C4-2B (cell line): ENCODE data around the gene LRP3.
"Not testable (repeated sequence)": the region's sequence is repeated elsewhere in the genome, so short reads cannot be mapped to it uniquely, and the experiment has no call there.

Experiments used
- H3K27ac ChIP-seq: fragments of 450-650 bp; 2 replicates; pipeline ENCODE4 v1.5.1; 2017
- ZFX ChIP-seq: fragments of 450-650 bp; IDR thresholded peaks from 2 replicates; pipeline ENCODE4 v1.6.1; 2017
- TF ChIP-seq, protein P1 (sequence below): fragments of 450-650 bp; conservative IDR thresholded peaks from 2 replicates; pipeline ENCODE4 v1.5.1; 2017; ENCODE audit warnings: mild to moderate bottlenecking

The LRP3 gene

DNA sequence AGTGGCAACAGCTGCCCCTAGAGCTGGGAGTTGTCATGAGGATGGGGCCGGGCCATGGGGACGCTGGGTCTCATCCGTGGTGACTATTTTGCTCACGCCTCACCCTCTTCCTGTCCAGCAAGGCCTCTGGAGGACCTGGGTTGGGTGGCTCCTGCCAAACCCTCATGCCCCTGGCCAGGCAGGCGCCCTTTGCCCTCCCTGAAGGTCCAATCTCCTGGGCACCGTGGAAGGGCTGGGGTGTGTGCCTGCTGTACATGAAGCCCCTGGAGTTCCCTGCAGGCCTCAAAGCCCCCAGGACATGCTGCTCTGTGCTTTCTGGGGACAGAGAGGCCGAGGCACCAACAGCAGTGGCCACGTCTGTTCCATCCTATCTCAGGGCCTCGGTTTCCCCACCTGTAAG is 13.8 kb downstream of the LRP3 start:
- no peak for TF ChIP-seq ZFX
- TF ChIP-seq, protein P1, sequence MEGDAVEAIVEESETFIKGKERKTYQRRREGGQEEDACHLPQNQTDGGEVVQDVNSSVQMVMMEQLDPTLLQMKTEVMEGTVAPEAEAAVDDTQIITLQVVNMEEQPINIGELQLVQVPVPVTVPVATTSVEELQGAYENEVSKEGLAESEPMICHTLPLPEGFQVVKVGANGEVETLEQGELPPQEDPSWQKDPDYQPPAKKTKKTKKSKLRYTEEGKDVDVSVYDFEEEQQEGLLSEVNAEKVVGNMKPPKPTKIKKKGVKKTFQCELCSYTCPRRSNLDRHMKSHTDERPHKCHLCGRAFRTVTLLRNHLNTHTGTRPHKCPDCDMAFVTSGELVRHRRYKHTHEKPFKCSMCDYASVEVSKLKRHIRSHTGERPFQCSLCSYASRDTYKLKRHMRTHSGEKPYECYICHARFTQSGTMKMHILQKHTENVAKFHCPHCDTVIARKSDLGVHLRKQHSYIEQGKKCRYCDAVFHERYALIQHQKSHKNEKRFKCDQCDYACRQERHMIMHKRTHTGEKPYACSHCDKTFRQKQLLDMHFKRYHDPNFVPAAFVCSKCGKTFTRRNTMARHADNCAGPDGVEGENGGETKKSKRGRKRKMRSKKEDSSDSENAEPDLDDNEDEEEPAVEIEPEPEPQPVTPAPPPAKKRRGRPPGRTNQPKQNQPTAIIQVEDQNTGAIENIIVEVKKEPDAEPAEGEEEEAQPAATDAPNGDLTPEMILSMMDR = no peak
- H3K27ac ChIP-seq = no peak overlapping the region

DNA sequence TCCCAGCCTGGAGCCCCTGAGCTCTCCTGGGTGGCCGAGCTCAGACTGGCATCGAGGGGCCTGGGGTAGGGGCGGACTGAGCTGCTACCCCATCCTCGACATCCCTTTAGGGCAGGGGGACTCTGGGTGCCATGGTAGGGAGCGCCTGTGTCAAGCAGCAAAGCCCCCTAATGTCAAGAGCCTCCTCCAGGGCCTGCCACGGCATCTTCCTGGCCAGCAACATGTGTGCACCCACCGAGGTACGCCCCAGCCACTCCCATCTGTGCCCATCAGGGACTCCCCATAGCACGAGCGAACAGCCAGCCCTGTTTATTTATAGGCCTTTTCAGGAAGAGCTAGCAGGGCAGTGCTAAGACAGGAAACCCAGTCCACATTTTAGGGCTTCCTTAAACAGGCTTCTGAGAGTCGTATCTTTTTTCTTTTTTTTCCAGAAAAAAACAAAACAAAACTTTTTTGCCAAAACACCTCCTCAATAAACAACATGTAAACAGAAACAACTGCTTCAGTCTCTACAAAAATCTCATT is 14.3 kb downstream of the LRP3 start:
- H3K27ac ChIP-seq = no peak overlapping the region
- no peak for TF ChIP-seq ZFX
- TF ChIP-seq, protein P1 = no peak

DNA sequence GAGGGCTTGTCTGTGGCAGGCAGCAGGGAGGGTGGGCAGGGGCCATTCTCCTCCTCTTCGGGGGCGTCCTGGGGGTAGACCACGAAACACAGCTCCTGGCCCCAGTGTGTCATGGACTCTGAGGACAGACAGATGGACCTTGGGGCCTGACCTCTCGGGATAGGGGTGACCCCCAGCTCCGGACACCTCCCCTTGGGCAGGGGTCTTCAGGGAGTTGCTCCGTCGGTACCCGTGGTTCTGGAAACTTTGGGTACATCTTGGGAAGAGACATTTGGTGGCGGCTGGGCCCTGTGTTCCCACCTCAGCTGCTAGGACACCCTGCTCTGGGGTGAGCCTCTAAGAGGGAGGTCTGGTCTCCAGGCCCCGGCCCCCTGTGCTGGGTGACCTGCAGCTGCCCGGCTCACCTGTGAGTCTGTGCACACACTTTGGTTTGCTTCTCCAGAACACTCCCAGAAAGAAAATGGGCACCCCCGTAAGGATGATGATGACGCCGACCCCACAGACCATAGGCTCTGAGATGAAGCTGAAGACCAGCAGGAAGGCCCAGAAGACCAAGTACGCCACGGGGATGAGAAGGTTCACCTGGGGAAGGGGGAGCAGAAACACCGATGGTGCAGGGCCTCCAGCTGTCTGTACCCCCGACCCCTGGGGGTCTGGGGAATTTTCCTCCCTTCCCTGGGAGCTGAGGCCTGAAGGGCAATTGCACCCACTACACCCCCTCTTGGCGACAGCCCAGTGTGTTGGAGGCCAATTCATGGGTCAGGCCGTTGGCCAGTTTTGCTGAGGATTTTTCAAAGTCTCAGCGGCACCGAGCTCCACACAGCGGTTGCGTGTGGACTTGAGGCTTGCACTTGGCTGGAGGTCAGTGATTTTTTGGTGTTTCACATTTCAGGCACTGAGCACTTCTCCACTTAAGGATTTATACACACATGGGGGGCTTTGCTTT is 15.0 kb downstream of the LRP3 start:
- TF ChIP-seq, protein P1 = no peak
- no peak for TF ChIP-seq ZFX
- H3K27ac ChIP-seq = no peak overlapping the region

DNA sequence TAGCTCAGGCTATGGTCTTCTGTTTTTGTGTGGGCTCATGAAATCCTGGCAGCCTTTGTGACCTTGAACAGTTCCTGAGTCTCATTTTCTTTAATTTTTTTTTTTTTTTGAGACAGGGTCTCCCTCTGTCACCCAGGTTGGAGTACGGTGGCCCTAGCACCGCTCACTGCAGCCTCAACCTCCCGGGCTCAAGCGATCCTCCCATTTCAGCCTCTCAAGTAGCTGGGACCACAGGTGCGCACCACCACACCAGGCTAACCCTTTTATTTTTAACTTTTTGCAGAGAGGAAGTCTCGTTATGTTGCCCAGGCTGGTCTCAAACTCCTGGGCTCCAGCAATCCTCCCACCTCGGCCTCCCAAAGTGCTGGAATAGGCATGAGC is 15.7 kb downstream of the LRP3 start:
- H3K27ac ChIP-seq = not testable (repeated sequence)

DNA sequence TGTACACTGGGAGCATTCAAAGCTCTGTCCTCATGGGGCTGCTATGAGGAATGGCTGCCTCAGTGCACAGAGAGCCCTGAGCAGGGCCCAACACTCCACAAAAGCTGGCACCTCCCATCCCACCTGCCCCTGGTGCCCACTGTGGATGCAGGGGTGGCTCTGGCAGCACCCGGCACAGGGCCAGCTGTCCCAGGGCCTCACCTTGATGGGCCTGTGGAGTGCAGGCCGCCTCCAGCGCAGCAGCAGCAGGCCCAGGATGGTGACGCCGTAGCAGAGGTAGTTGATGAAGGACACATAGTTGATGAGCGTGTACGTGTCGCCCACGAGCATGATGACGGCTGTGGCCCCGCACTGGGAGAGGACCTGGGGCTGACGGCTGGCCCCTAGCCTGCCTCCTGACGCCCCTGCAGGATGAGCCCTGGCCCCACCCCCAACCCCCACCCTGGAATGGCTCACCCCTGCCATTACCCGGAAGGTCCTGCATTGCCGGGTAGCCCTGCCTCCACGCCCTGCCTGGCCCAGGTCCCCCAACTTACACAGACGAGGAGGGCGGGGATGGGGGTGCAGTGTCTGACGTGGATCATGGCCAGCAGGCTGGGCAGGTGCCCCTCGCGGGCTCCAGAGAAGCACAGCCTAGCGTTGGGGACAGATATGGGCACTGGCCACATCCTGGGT is 16.3 kb downstream of the LRP3 start:
- TF ChIP-seq ZFX = no peak
- TF ChIP-seq, protein P1 = no peak

DNA sequence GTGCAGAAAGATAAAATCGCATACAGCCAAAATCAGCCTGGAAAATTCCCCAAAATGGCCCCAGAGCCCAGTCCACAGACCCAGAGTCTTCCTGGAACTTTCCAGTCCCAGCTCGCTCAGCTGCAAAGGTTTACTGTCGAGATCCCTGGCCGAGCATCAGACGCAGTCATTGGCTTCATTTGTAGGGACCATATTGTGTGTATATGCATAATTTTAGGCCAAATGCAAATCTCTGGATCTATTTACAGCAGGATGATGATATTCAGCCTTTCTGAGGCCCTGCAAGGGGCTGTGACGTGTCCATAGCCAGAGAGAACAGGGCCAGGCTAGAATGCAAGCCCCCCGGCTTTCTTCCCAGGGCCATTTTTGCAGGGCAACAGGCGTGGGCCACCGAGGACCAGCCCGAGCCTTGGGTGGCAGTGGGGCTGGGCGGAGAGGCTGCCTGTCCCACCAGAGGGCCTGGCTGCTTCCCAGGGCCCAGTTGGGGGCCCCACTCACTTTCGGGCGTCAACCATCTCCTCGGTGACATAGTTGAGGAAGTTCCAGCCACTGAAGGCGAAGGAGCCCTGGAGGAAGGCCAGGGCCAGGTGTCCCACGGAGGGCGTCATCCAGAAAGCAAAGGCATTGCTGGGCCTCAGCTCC is 17.8 kb downstream of the LRP3 start:
- TF ChIP-seq ZFX = no peak
- TF ChIP-seq, protein P1 = no peak
- no peak overlapping the region for H3K27ac ChIP-seq

More for the DNA sequence above, 16.3 kb downstream of the LRP3 start:
- no peak overlapping the region for H3K27ac ChIP-seq

DNA sequence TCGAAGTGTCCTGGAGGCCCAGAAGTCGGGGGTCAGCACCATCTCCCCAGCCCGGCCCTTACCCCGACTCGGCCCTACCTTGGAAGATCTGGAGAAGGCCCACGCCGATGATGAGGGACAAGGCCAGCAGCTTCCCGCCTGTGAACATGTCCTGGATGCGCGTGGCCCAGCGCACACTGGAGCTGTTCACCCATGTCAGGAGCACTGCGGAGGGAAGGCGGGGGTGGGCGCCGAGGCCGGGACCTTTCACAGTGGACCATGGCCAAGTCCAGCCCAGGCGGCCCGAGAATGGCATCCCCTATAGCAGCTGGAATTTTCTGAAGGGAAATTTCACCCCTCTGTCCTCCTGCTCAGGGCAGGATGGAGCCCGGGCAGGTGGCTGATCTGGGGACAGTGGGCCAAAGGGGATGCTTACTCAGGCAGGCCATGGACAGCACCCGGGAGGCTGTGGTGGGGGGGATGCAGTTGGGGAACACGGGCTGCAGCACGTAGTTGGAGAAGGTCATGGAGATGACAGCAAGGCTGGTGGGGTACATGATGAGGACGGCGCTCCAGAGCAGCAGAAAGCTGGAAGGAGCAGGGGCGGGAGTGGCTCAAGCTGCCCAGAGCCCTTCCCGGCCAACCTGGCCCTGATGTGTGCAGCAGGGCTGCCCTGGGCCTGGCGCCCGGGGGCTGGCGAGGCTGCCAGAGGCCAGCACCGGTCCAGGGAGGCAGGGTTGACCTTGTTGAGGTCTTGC is 18.5 kb downstream of the LRP3 start:
- no peak for TF ChIP-seq ZFX
- TF ChIP-seq, protein P1 = no peak

More for the DNA sequence above, 18.5 kb downstream of the LRP3 start:
- no peak overlapping the region for H3K27ac ChIP-seq
